Measurements from ENCODE around the gene PRR14L.
"Not testable (repeated sequence)": the region's sequence is repeated elsewhere in the genome, so short reads cannot be mapped to it uniquely, and the experiment has no call there.

PRR14L gene

GRCh38 chr22:31742115-31742514 is 7.8 kb downstream of the PRR14L start:
- in situ Hi-C loops (cut with MboI; ENCODE audit: low sequenced_read_pairs), result no loop called here

GRCh38 chr22:31740314-31740713 is 9.6 kb downstream of the PRR14L start:
- in situ Hi-C loops (cut with MboI; ENCODE audit: low sequenced_read_pairs), result not testable (repeated sequence)

- in situ Hi-C loops (cut with MboI; ENCODE audit: low sequenced_read_pairs), result no loop called here
These were observed 10.1 kb downstream of the PRR14L start for GRCh38 chr22:31739795-31740201.

- in situ Hi-C loops (cut with MboI; ENCODE audit: low sequenced_read_pairs), result no loop called here
These were observed 11.4 kb downstream of the PRR14L start for GRCh38 chr22:31738566-31738965.

- in situ Hi-C loops (cut with MboI; ENCODE audit: low sequenced_read_pairs), result no loop called here
These were observed 12.0 kb downstream of the PRR14L start for GRCh38 chr22:31737932-31738331.

GRCh38 chr22:31736458-31736857 is 13.5 kb downstream of the PRR14L start:
- in situ Hi-C loops (cut with MboI; ENCODE audit: low sequenced_read_pairs), result no loop called here

- in situ Hi-C loops (cut with MboI; ENCODE audit: low sequenced_read_pairs), result no loop called here
These were observed 15.4 kb downstream of the PRR14L start for GRCh38 chr22:31734512-31734911.

GRCh38 chr22:31733580-31734079 is 16.3 kb downstream of the PRR14L start:
- in situ Hi-C loops (cut with MboI; ENCODE audit: low sequenced_read_pairs), result no loop called here

- in situ Hi-C loops (cut with MboI; ENCODE audit: low sequenced_read_pairs), result no loop called here
These were observed 17.7 kb downstream of the PRR14L start for GRCh38 chr22:31732089-31732829.

- in situ Hi-C loops (cut with MboI; ENCODE audit: low sequenced_read_pairs), result no loop called here
These were observed 19.6 kb downstream of the PRR14L start for GRCh38 chr22:31730344-31730711.

GRCh38 chr22:31728857-31729256 is 21.1 kb downstream of the PRR14L start:
- in situ Hi-C loops (cut with MboI; ENCODE audit: low sequenced_read_pairs), result no loop called here

- in situ Hi-C loops (cut with MboI; ENCODE audit: low sequenced_read_pairs), result no loop called here
These were observed 23.2 kb downstream of the PRR14L start for GRCh38 chr22:31726692-31727091.

GRCh38 chr22:31723723-31724122 is 26.2 kb downstream of the PRR14L start:
- in situ Hi-C loops (cut with MboI; ENCODE audit: low sequenced_read_pairs), result no loop called here

- in situ Hi-C loops (cut with MboI; ENCODE audit: low sequenced_read_pairs), result no loop called here
These were observed 30.0 kb downstream of the PRR14L start for GRCh38 chr22:31719850-31720471.

- in situ Hi-C loops (cut with MboI; ENCODE audit: low sequenced_read_pairs), result no loop called here
These were observed 34.7 kb downstream of the PRR14L start for GRCh38 chr22:31715147-31715778.

- in situ Hi-C loops (cut with MboI; ENCODE audit: low sequenced_read_pairs), result not testable (repeated sequence)
These were observed 38.7 kb downstream of the PRR14L start for GRCh38 chr22:31711226-31711625.

GRCh38 chr22:31707519-31707918 is 42.4 kb downstream of the PRR14L start:
- in situ Hi-C loops (cut with MboI; ENCODE audit: low sequenced_read_pairs), result no loop called here

- in situ Hi-C loops (cut with MboI; ENCODE audit: low sequenced_read_pairs), result no loop called here
These were observed 54.5 kb downstream of the PRR14L start for GRCh38 chr22:31695423-31695822.

- in situ Hi-C loops (cut with MboI; ENCODE audit: low sequenced_read_pairs), result not testable (repeated sequence)
These were observed 55.9 kb downstream of the PRR14L start for GRCh38 chr22:31694046-31694445.

- in situ Hi-C loops (cut with MboI; ENCODE audit: low sequenced_read_pairs), result no loop called here
These were observed 57.6 kb downstream of the PRR14L start for GRCh38 chr22:31692186-31692886.

GRCh38 chr22:31691408-31691807 is 58.5 kb downstream of the PRR14L start:
- in situ Hi-C loops (cut with MboI; ENCODE audit: low sequenced_read_pairs), result no loop called here
